Adrenal gland (tissue), 5 donors: ENCODE measurements around the gene SRBD1.

Source experiments
- CTCF ChIP-seq, 6 experiments: fragments of 450-650 bp in 4 of 6; fragments of 200-600 bp in 2 of 6; sonication (generic) in 1 of 6; IDR thresholded peaks; 1 replicate in 5 of 6; 2 replicates in 1 of 6; pipeline versions ENCODE4 v1.5.1 to v1.8.0; 2016 to 2021; ENCODE audit warnings: antibody characterized with exemption in 6 of 6, mild to moderate bottlenecking in 2 of 6, moderate library complexity in 1 of 6
- POLR2A ChIP-seq, 2 donors: fragments of 450-650 bp; IDR thresholded peaks; one replicate each; pipeline ENCODE4 v1.6.1; 2017; ENCODE audit warnings: antibody characterized with exemption in 2 of 2, mild to moderate bottlenecking in 2 of 2, moderate library complexity in 1 of 2
- donor health status: DM: no; HTN: no; CAD: no.

- TF ChIP-seq CTCF (IDR thresholded peaks at IDR 0.05) = no peak
- TF ChIP-seq POLR2A (IDR thresholded peaks at IDR 0.05) = no peak
Measured at GRCh38 chr2:45647986-45648520, 37.0 kb upstream of the SRBD1 start.
